Left lung (tissue), 10 donors: Measurements from ENCODE around the gene BIVM. TPM values are rescaled to one million over a fixed set of nuclear protein-coding genes. Genes with fewer than 3 reads are reported as not detected.

Experiments
- ATAC-seq: fragments of 200-7000 bp; cut with Tn5 transposase; one replicate; pipeline ENCODE4 v1.9.1; 2020; ENCODE audit warnings: moderate library complexity
- DNase-seq, 4 donors: peaks; one replicate each; pipeline ENCODE4 v3.0.0-alpha.2; 2013 to 2020
- H3K27ac ChIP-seq, 2 donors: fragments of 200-600 bp; sonication (generic) in 1 of 2; one replicate each; pipeline versions ENCODE4 v1.5.0 to v1.8.0; 2020 to 2021
- H3K27me3 ChIP-seq, 2 donors: fragments of 200-600 bp; sonication (generic) in 1 of 2; one replicate each; pipeline versions ENCODE4 v1.5.0 to v1.8.0; 2020 to 2021
- H3K36me3 ChIP-seq, 2 donors: fragments of 200-600 bp; sonication (generic) in 1 of 2; one replicate each; pipeline versions ENCODE4 v1.5.0 to v1.8.0; 2020 to 2021
- H3K4me1 ChIP-seq, 2 donors: fragments of 200-600 bp; one replicate each; pipeline ENCODE4 v1.8.0; 2021
- H3K4me3 ChIP-seq, 2 donors: fragments of 200-600 bp; sonication (generic) in 1 of 2; one replicate each; pipeline versions ENCODE4 v1.5.0 to v1.8.0; 2020 to 2021; ENCODE audit warnings: mild to moderate bottlenecking in 1 of 2
- H3K9me3 ChIP-seq, 2 donors: fragments of 200-600 bp; sonication (generic) in 1 of 2; one replicate each; pipeline versions ENCODE4 v1.5.0 to v1.8.0; 2020 to 2021
- CTCF ChIP-seq, 2 donors: fragments of 200-600 bp; sonication (generic) in 1 of 2; IDR thresholded peaks; one replicate each; pipeline versions ENCODE4 v1.5.0 to v1.8.0; 2021; ENCODE audit warnings: antibody characterized with exemption in 2 of 2
- intact Hi-C, 2 donors: fragments of 100-400 bp; cut with DNase I; formaldehyde crosslinking; loops; one replicate each; pipeline versions ENCODE4 v1.11.2 to v1.14.2; 2022
- polyA plus RNA-seq, 6 donors: library from polyadenylated mRNA; unstranded; fragments of 120-200 nt; gene quantifications; one replicate each; pipeline ENCODE4 v1.2.1, GENCODE V29; 2013; ENCODE audit not compliant: insufficient read length in 6 of 6
- total RNA-seq, 2 donors: library from RNA; stranded (reverse); fragmentation: NEBNext Ultra II Directional; extraction: Animal tissue kit (Norgen Biotek cat#: 25700); gene quantifications; one replicate each; pipeline ENCODE4 v1.2.1, GENCODE V29; 2021
- donor health status: DM: no; HTN: yes; CAD: no.
- donor health status: DM: no; HTN: no; CAD: no.

Gene BIVM
- total and polyA plus RNA-seq, 8 donors = 16.9 to 49.5 (median 46.6) TPM

GRCh38 chr13:102848956-102849355 lies 50.0 kb downstream of the BIVM start:
- Histone ChIP-seq H3K4me1 (peaks cover 7 to 24% of the 10 kb centered on the region in 2 donors), H3K27ac (no peak overlapping the region), H3K4me3 (no peak overlapping the region), H3K27me3 (no peaks in the 10 kb centered on the region), H3K9me3 (no peaks in the 10 kb centered on the region), H3K36me3 (peaks cover 0 to 5% of the 10 kb centered on the region in 2 donors)
- no peak for DNase-seq
- ATAC-seq = no peak
- TF ChIP-seq CTCF (IDR thresholded peaks at IDR 0.05) = no peak
- intact Hi-C loops = loop anchor here in 1 of 2 donors (5.0 kb wide), 1 partner anchor 257 kb away; no protein-coding TSS in a partner anchor

- H3K9me3 ChIP-seq = no peaks in the 10 kb centered on the region
- no peaks in the 10 kb centered on the region for H3K27me3 ChIP-seq
- DNase-seq = no peak
- TF ChIP-seq CTCF (IDR thresholded peaks at IDR 0.05) = no peak
- intact Hi-C loops = no loop called here
- no peak overlapping the region for H3K4me3 ChIP-seq
- peaks cover 7 to 9% of the 10 kb centered on the region in 2 donors for H3K4me1 ChIP-seq
- no peak overlapping the region for H3K27ac ChIP-seq
- H3K36me3 ChIP-seq = peaks cover 0 to 39% of the 10 kb centered on the region in 2 donors
- no peak for ATAC-seq
Measured at GRCh38 chr13:102852556-102852955, 53.6 kb downstream of the BIVM start.

GRCh38 chr13:102854675-102855074 lies 55.8 kb downstream of the BIVM start:
- no peak for TF ChIP-seq CTCF (IDR thresholded peaks at IDR 0.05)
- intact Hi-C loops = no loop called here
- H3K36me3 ChIP-seq = peaks cover 0 to 61% of the 10 kb centered on the region in 2 donors
- no peak for ATAC-seq
- no peaks in the 10 kb centered on the region for H3K9me3 ChIP-seq
- H3K4me3 ChIP-seq = no peak overlapping the region
- no peak overlapping the region for H3K27ac ChIP-seq
- no peaks in the 10 kb centered on the region for H3K27me3 ChIP-seq
- no peak for DNase-seq
- no peaks in the 10 kb centered on the region for H3K4me1 ChIP-seq

- Histone ChIP-seq H3K9me3 (no peaks in the 10 kb centered on the region), H3K4me1 (no peaks in the 10 kb centered on the region), H3K27ac (no peak overlapping the region), H3K4me3 (no peak overlapping the region), H3K36me3 (peaks cover 2 to 79% of the 10 kb centered on the region in 2 donors), H3K27me3 (no peaks in the 10 kb centered on the region)
- no peak for TF ChIP-seq CTCF (IDR thresholded peaks at IDR 0.05)
- intact Hi-C loops = no loop called here
- peak; percentile 64 for ATAC-seq
- DNase-seq = peak in 1 of 4 donors; percentile 52
Measured at GRCh38 chr13:102856557-102856956, 57.6 kb downstream of the BIVM start.

- peaks cover 5 to 98% of the 10 kb centered on the region in 2 donors for H3K36me3 ChIP-seq
- no peak for TF ChIP-seq CTCF (IDR thresholded peaks at IDR 0.05)
- H3K4me3 ChIP-seq = no peak overlapping the region
- H3K27ac ChIP-seq = no peak overlapping the region
- no peak for ATAC-seq
- intact Hi-C loops = no loop called here
- no peaks in the 10 kb centered on the region for H3K9me3 ChIP-seq
- no peak for DNase-seq
- peaks cover 0 to 13% of the 10 kb centered on the region in 2 donors for H3K4me1 ChIP-seq
- H3K27me3 ChIP-seq = no peaks in the 10 kb centered on the region
Measured at GRCh38 chr13:102862624-102863210, 63.8 kb downstream of the BIVM start.
